Stimulated activated CD4-positive, alpha-beta T cell treated with anti-CD3 and anti-CD28 coated beads, TNF-alpha, amount 100 ng/mL, for 4 hours (primary cell): ENCODE measurements around the gene FXYD6.

Experiments used
- DNase-seq, 3 experiments: peaks; one replicate each; pipeline ENCODE4 v3.0.0-alpha.2; 2020; ENCODE audit warnings: low read depth in 3 of 3

The FXYD6 gene

DNA sequence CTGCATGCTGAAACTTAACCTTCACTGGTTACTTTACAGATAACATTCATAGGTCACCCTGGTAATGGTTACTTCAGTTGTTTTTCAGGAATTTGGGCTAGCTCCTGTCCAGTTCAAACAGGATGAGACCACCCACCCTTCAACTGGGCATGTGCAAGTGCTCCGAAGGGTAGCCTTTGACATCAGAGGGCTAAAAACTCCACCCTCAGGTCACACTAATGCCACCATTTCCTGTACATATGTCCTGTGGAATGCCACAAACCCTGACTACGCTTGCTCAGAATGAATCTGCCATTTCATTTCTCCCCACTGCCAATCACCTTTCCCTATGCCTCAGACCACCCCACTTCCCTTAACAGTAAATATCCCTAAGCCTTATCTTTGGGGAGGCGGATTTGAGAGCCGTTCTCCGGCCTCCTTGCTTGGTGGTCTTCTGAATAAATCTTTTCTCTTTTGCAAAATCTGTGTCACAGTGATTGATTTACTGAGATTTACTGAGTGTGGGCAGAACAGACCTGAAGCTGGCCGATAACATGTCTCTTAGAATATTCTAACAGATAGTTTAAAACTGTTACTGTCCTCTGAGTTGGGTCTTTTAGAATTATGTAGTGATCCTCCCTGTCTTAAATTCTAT is 26.6 kb downstream of the FXYD6 start:
- no peak for DNase-seq

DNA sequence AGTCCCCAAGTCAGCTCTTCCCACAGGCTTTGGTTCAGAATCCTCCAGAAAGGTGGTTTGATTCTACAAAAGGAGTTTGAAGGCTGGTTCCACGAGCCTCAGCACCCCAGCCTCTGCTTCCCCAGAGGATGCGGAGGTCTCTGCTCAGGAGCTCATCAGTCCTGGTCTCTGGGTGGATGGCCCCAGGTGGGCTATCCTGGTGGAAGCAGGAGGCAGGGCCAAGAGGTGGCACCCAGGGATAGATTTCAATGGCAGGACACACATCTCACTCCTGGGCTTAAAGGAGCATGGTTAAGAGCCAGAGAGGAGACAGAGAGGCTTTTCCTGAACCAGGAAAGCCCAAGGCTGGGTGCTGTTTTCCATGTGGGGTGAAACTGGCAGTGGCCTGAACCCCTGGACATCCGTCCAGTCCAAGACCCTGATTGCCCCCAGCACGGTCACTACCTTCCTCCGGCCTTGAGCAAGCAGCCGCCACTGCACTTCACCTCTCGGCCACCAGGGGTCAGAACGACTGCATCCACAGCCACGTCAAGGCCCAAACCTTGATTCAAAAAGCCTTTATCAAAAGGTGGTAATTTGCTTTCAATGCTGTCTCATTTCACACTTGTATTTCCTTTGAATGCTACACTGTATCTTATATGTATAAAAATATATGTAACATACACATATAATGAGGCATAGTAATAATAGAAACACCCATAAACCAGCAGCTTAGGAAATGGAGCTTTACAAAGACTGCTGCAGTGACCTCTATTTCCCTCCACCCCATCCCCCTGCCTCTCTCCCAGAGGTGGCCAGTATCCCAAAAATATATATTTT is 32.6 kb downstream of the FXYD6 start:
- DNase-seq, result peak; percentile 64 to 79 (median 70)

DNA sequence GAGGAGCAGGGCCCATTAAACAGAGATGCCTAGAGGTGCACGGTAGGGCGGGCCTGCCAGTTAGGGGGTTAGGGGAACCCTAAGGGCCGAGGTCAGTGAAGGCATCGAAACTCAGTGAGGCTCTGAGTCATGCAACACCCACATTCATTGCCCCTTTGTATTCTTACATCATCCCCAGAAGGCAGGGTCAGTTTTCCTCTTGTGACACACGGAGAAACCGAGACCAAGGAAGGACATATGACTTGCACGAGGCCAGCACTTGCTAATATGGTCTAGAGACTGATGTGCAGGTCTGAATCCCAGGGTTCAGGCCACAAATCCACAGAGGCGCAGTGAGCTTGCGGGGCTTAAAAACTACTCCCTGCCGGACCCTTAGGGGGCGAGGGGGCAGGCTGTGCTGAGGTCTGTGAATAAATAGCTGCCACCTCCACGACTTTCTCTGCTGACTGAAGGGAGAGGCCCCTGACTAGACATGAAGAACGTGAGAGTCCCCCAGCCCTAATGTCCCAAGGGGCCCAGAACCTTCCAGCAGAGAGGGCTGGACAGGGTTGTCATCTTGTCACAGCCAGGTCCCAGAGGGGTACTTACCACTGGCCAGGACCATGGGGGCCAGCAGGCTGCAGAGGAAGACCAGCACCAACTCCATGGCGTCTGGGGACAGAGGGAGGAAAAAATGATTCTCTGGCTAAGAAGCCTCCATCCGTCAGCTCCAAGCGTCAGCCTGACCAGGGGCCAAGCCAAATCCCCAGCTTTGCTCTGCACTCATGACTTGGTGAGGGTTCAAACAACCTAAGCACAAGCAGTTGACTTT is 34.1 kb downstream of the FXYD6 start:
- no peak for DNase-seq

GRCh38 chr11:117841551-117842031 is 34.9 kb downstream of the FXYD6 start:
- DNase-seq, result no peak

DNA sequence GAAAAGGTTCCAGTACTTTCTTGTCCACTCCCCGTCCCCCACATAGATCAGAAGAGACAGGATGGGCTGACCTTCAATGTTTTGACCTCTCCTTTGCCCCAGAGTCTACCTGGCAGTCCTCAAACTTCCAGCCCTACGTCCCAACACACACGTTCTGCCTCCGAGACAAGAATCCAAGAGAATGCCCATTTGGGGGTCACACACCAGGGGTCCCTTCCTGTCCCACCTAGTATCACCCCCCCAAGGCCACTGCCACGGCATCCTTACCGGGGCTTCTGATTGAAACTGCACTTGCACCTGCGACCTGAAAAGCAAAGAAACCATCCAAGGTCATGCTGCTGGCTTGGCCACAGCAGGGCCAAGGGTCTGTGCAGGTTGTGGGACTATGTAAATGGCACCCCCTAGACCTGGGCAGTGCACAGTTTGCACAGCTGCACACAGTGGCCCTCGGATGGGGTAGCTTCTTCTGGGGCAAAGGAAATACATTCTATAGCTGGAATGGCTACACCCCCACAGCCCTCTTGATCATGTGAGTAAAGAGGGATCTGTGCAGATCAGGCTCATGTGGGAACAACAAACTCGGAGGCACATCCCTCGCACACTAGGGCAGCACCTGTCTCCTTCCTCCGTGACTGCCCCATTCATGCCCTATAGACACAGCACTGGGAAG is 35.4 kb downstream of the FXYD6 start:
- DNase-seq, result no peak

- DNase-seq, result no peak
Measured at GRCh38 chr11:117839936-117840813, 36.3 kb downstream of the FXYD6 start.

GRCh38 chr11:117839380-117839881 is 37.0 kb downstream of the FXYD6 start:
- DNase-seq, result no peak

- DNase-seq, result no peak
Measured at GRCh38 chr11:117838901-117839300, 37.6 kb downstream of the FXYD6 start.

DNA sequence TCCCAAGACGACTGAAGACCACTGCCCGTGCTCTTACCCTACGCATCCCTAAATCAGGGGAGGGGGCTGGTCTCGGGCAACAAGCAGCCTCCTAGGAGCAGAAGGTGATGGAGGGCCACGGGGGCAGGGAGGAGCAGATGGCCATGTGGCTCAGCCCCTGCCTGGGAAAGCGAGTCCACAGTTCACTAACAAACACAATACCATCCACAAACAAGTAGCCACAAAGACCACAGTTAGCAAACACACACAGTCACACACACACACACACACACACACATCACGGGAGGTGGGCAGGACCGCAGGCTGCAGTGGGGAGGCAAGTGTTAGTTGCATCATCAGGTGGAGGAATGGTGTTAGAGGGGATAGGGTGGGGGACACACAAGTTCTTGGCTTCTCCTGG is 38.7 kb downstream of the FXYD6 start:
- DNase-seq, result no peak

GRCh38 chr11:117837070-117837776 is 39.2 kb downstream of the FXYD6 start:
- no peak for DNase-seq

- no peak for DNase-seq
Measured at GRCh38 chr11:117836077-117836960, 40.1 kb downstream of the FXYD6 start.

GRCh38 chr11:117835576-117835975 is 40.9 kb downstream of the FXYD6 start:
- no peak for DNase-seq

DNA sequence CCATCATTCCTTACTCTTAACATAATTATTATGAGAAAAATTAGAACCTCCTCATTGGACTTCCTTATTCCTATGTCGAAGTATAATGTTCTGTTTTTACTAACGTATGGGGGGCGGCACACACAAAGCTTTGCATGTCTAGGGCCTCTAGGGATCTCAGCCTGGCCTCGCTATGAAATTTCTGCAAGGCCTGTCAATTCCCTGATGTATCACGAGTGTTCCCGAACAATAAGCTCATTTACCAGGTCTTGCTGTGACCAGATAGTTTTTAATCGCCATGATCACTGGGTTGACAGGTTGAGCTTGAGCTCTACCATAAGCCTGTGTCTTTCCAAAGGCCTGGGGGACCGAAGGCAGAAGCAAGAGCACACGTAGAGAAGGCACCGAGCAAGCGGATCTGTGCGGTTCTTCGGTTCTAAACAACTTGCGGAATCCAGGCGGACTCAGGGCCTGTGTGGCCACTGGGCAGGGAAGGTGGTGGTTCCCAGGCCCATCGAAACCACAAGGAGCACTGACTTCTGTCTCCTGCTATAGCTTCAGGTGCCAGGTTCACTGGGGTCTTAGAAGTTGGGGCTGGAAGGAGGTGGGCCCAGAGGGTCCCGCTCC is 41.5 kb downstream of the FXYD6 start:
- no peak for DNase-seq

DNA sequence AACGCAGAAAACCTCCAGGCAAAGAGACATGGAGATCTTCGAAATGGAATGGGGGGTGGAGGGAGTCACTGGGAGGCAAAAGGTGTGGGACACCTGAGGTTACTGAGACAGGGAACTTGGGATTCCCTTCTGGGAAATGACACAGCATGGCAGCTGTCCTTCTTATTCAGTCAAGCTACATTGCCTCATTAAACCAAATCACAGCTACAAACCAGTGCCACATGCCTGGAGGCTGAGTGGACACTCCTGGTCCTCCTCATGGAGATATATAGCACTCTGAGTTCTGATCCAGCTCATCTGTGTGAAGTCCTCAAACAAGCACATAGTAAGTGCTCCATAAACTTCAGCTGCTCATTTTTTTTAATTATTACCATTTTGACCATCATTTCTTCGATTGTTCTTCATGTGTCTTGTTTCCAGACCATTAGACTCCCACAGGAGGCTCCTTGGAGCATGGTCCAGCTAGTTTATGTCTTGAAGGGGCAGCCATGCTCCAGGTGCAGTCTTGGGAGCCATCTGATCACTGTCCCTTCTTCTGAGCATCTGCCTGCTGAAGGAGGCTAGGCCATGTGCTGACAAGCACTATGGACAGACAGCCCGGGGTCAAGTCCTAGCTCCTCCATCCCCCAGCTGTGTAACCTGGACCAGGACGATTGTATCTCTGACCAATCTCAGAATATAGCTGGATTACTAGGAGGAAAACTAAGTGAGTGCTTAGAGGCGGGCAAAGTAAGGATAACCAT is 42.2 kb downstream of the FXYD6 start:
- DNase-seq, result no peak

GRCh38 chr11:117833401-117833891 is 43.0 kb downstream of the FXYD6 start:
- DNase-seq, result no peak

DNA sequence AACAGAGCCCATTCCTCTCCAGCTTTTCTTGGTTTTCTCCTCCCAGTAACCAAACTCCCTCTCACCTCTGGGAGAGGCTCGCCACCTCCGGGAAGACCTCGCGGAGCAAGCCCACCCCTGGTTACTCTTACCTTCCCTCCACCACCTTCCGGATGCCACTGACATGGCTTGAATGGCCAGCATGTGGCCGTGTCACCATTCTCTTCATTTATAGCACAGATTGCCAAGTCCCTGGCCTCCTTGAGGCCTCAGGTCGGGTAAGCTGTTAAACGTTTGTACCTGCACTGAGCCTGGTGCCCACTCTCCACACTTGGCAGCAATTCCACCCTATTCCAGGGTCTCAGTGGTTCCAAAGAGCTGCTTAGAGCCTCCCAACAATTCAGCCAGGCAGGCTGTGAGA is 43.9 kb downstream of the FXYD6 start:
- no peak for DNase-seq

DNA sequence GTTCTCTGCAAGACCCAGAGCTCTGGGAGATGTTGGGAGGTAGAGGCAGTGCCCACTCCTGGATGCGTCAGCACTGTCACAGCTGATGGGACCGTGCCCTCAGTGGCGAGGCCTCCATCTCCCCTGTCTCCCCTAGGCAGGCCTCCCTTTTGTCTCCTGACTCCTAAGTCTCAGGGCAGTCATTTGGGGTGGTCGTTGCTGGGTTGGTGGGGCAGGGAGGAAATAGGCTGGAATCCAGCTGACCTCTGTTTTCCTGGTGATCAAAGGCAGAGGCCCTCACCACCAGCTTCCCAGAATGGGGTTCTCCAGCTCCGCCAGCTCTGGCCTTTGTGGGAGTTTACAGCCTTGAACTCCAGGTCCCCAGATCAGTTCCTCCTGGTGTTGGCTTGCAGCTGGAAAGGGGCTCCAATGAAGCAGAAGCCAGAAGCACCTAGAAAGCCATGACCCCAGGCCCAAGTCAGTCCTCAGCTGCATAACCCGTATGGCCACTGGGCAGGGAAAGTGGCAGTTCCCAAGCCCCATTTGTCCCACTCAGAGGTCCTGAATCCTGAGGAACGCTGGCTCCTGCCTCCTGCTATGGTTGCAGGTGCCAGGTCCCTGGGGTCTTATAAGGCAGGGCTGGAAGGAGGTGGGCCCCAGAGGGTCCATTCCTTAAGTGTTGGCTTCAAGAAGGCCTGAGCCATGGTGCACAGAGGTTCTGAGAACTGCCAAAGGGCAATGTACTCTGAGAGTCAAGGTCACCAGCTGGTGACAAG is 44.6 kb downstream of the FXYD6 start:
- DNase-seq, result no peak
